ENCODE measurements around the gene ANKRD23. TPM values are rescaled to one million over a fixed set of nuclear protein-coding genes. Genes with fewer than 3 reads are reported as not detected.

The ANKRD23 gene
- total and polyA plus RNA-seq, 2 of the 4 experiments (the other 2 are of a cell fraction): 0.54 to 1.5 TPM

GRCh38 chr2:96819128-96819875 lies 24.5 kb downstream of the ANKRD23 start:
- DNase-seq (no peak), ATAC-seq (ENCODE audit: low read depth) (no peak)
- H3K56ac ChIP-seq (ENCODE audit: extremely low read depth, insufficient read depth, low read length): no peak overlapping the region
- no peak overlapping the region for H2AFZ ChIP-seq (replicated peaks; ENCODE audit: low read length, poor library complexity)
- WGBS, 2 experiments (ENCODE audit: extremely low coverage in 2 of 2, insufficient read length in 1 of 2): 80% methylated on average over 3 of the region's 10 CpGs; no CpG with 5 or more reads in 1 of the 2 experiments
- no peak overlapping the region for H2BK5ac ChIP-seq (ENCODE audit: low read depth, low read length, poor library complexity, severe bottlenecking)
- no peak overlapping the region for H2BK15ac ChIP-seq (ENCODE audit: low read depth, low read length)
- ChIA-PET POLR2A (ENCODE audit: unreplicated experiment) (no interaction called here), CTCF (no interaction called here)
- H3K4me2 ChIP-seq (ENCODE audit: low read depth, low read length): no peak overlapping the region
- in situ Hi-C loops (cut with MboI; ENCODE audit: low sequenced_read_pairs): no loop called here
- no peak overlapping the region for H3K14ac ChIP-seq (replicated peaks; ENCODE audit: low read depth, low read length)
- H3K79me1 ChIP-seq (ENCODE audit: low read depth in 1 of 2, low read length in 2 of 2): peaks cover 23 to 55% of the 10 kb centered on the region in 2 experiments
- H3K9me1 ChIP-seq (ENCODE audit: insufficient read depth, low read length): peaks cover 12% of the 10 kb centered on the region
- peaks cover 11% of the 10 kb centered on the region for H3K4me1 ChIP-seq (ENCODE audit: control insufficient read depth, insufficient read depth, low read length)
- H4K8ac ChIP-seq (ENCODE audit: low read depth in 2 of 2, low read length in 2 of 2): no peak overlapping the region
- no peak overlapping the region for H2AK9ac ChIP-seq (replicated peaks; ENCODE audit: low read depth, low read length, poor library complexity)
- no peak overlapping the region for H3K4me3 ChIP-seq (ENCODE audit: insufficient read depth, low read depth, low read length)
- H3K4ac ChIP-seq (ENCODE audit: low read depth, low read length): no peak overlapping the region
- no TSS peak for BruUV-seq (replicated peaks)
- H3K18ac ChIP-seq (ENCODE audit: low read depth, low read length): no peak overlapping the region
- no peak overlapping the region; the same call in 1 of the 2 replicates for H3K23ac ChIP-seq (ENCODE audit: low read depth, low read length)
- H4K5ac ChIP-seq (ENCODE audit: low read depth, low read length): no peak overlapping the region
- TF ChIP-seq SMC3 (IDR thresholded peaks at IDR 0.05; ENCODE audit: low read depth, low read length) (no peak), MAFK (IDR thresholded peaks at IDR 0.05; ENCODE audit: low read depth, low read length) (no peak), RFX5 (IDR thresholded peaks at IDR 0.05; ENCODE audit: low read depth, low read length) (no peak), MXI1 (IDR thresholded peaks at IDR 0.05; ENCODE audit: borderline replicate concordance, low read depth, low read length) (no peak), RCOR1 (IDR thresholded peaks at IDR 0.05; ENCODE audit: insufficient replicate concordance, low read length) (no peak), BHLHE40 (IDR thresholded peaks at IDR 0.05; ENCODE audit: low read depth, low read length) (no peak), FOS (IDR thresholded peaks at IDR 0.05; ENCODE audit: low read depth, low read length) (no peak), RAD21 (IDR thresholded peaks at IDR 0.05; ENCODE audit: low read length) (no peak), POLR2A (IDR thresholded peaks at IDR 0.05; ENCODE audit: low read depth, low read length) (no peak), ELK1 (IDR thresholded peaks at IDR 0.05; ENCODE audit: borderline replicate concordance, low read depth, low read length) (no peak), CEBPB (IDR thresholded peaks at IDR 0.05; ENCODE audit: low read depth, low read length) (no peak), MAZ (IDR thresholded peaks at IDR 0.05; ENCODE audit: borderline replicate concordance, low read depth, low read length) (no peak), CHD1 (IDR thresholded peaks at IDR 0.05; ENCODE audit: low read depth, low read length) (no peak), NFE2L2 (IDR thresholded peaks at IDR 0.05; ENCODE audit: low read depth, low read length) (no peak)
- TF ChIP-seq, protein P1, sequence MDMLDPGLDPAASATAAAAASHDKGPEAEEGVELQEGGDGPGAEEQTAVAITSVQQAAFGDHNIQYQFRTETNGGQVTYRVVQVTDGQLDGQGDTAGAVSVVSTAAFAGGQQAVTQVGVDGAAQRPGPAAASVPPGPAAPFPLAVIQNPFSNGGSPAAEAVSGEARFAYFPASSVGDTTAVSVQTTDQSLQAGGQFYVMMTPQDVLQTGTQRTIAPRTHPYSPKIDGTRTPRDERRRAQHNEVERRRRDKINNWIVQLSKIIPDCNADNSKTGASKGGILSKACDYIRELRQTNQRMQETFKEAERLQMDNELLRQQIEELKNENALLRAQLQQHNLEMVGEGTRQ (IDR thresholded peaks at IDR 0.05; ENCODE audit: low read depth, low read length): no peak
- TF ChIP-seq, protein P2, sequence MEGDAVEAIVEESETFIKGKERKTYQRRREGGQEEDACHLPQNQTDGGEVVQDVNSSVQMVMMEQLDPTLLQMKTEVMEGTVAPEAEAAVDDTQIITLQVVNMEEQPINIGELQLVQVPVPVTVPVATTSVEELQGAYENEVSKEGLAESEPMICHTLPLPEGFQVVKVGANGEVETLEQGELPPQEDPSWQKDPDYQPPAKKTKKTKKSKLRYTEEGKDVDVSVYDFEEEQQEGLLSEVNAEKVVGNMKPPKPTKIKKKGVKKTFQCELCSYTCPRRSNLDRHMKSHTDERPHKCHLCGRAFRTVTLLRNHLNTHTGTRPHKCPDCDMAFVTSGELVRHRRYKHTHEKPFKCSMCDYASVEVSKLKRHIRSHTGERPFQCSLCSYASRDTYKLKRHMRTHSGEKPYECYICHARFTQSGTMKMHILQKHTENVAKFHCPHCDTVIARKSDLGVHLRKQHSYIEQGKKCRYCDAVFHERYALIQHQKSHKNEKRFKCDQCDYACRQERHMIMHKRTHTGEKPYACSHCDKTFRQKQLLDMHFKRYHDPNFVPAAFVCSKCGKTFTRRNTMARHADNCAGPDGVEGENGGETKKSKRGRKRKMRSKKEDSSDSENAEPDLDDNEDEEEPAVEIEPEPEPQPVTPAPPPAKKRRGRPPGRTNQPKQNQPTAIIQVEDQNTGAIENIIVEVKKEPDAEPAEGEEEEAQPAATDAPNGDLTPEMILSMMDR (conservative IDR thresholded peaks at IDR 0.05; ENCODE audit: low read depth, low read length): no peak
- no peak overlapping the region for H3K27ac ChIP-seq (ENCODE audit: insufficient read depth, low read length)
- peaks cover 7% of the 10 kb centered on the region; the same call in 1 of the 2 replicates for H3K36me3 ChIP-seq (ENCODE audit: control insufficient read depth, insufficient read depth, low read length)
- peaks cover 52% of the 10 kb centered on the region for H4K20me1 ChIP-seq (ENCODE audit: insufficient read depth, low read length)
- H3K9ac ChIP-seq (ENCODE audit: low read depth, low read length): no peak overlapping the region
- no peak overlapping the region for H2BK120ac ChIP-seq (ENCODE audit: low read depth, low read length)
- no peaks in the 10 kb centered on the region for H3K9me3 ChIP-seq (ENCODE audit: control insufficient read depth, insufficient read depth, low read length)
- intact Hi-C loops (cut with micrococcal nuclease): no loop called here
- dilution Hi-C loops (cut with HindIII; ENCODE audit: low sequenced_read_pairs, unreplicated experiment): no loop called here
- H2AK5ac ChIP-seq (ENCODE audit: low read depth, low read length): no peak overlapping the region
- no peak overlapping the region for H4K91ac ChIP-seq (ENCODE audit: insufficient read depth, low read depth, low read length)
- no peaks in the 10 kb centered on the region for H3K27me3 ChIP-seq (ENCODE audit: control insufficient read depth, insufficient read depth, low read length)
- no peak overlapping the region for H2BK20ac ChIP-seq (ENCODE audit: low read depth, low read length)

Data from IMR-90 (cell line).